Neutrophil (primary cell): ENCODE results near the gene GALNT18.

ENCODE experiments used
- H3K27ac ChIP-seq: fragments of 200-600 bp; sonication (generic); 2 replicates; pipeline ENCODE4 v1.5.1; 2016; ENCODE audit warnings: mild to moderate bottlenecking, moderate library complexity
- H3K27me3 ChIP-seq: fragments of 200-600 bp; sonication (generic); 2 replicates; pipeline ENCODE4 v1.6.0; 2016; ENCODE audit warnings: mild to moderate bottlenecking
- H3K36me3 ChIP-seq: fragments of 200-600 bp; sonication (generic); 2 replicates; pipeline ENCODE4 v1.5.1; 2017
- H3K4me1 ChIP-seq, 2 experiments: fragments of 200-600 bp in 1 of 2; sonication (generic) in 1 of 2; 1 replicate in 1 of 2; 2 replicates in 1 of 2; pipeline versions ENCODE4 v1.5.1 to v1.6.1; 2013 to 2016; ENCODE audit warnings: low read depth in 1 of 2, low read length in 1 of 2, mild to moderate bottlenecking in 1 of 2, moderate library complexity in 1 of 2; ENCODE audit not compliant: control insufficient read depth in 1 of 2, insufficient read depth in 1 of 2
- H3K4me3 ChIP-seq, 2 experiments: fragments of 200-600 bp in 1 of 2; sonication (generic) in 1 of 2; 1 replicate in 1 of 2; 2 replicates in 1 of 2; pipeline ENCODE4 v1.5.1; 2013 to 2016; ENCODE audit warnings: low read depth in 1 of 2, low read length in 1 of 2, mild to moderate bottlenecking in 1 of 2, moderate library complexity in 1 of 2
- H3K9me3 ChIP-seq: fragments of 200-600 bp; sonication (generic); 2 replicates; pipeline ENCODE4 v1.5.1; 2016
- TF ChIP-seq, protein P1 (sequence below): fragments of 200-600 bp; sonication (generic); IDR thresholded peaks from 2 replicates; pipeline ENCODE4 v1.5.1; 2016; ENCODE audit warnings: antibody characterized with exemption

Gene GALNT18

DNA sequence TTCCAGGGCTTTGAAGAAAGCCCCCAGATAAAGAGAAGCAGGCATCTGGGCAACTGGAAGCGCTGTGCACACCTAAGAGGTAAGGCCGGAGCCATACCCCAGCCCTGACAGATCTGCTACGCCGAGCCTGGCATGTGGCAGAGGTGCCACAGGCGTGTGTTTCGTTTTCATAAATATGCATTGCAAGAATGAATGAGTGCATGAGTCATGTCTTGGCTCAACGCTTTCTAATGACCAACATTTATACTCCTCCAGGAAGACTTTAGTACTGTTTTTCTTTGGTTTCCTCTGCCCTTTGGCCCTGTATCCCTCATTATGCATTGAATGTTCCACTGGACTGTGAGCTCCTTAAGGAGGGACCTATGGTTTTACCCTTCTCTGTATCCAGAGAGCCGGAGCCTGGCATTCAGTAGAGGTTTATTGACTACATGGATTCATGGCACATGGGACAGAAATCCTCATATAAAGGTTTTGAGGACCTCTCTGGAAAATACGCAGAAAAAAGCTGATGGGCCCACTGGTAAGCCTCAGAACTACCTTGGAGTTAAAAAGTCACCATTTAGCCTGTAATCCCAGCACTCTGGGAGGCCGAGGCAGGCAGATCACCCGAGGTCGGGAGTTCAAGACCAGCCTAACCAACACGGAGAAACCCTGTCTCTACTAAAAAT lies 229.9 kb downstream of the GALNT18 start:
- no peaks in the 10 kb centered on the region for H3K4me1 ChIP-seq
- no peak overlapping the region for H3K27ac ChIP-seq
- no peaks in the 10 kb centered on the region for H3K36me3 ChIP-seq
- H3K27me3 ChIP-seq: peaks cover 28% of the 10 kb centered on the region
- H3K4me3 ChIP-seq: no peak overlapping the region
- TF ChIP-seq, protein P1, sequence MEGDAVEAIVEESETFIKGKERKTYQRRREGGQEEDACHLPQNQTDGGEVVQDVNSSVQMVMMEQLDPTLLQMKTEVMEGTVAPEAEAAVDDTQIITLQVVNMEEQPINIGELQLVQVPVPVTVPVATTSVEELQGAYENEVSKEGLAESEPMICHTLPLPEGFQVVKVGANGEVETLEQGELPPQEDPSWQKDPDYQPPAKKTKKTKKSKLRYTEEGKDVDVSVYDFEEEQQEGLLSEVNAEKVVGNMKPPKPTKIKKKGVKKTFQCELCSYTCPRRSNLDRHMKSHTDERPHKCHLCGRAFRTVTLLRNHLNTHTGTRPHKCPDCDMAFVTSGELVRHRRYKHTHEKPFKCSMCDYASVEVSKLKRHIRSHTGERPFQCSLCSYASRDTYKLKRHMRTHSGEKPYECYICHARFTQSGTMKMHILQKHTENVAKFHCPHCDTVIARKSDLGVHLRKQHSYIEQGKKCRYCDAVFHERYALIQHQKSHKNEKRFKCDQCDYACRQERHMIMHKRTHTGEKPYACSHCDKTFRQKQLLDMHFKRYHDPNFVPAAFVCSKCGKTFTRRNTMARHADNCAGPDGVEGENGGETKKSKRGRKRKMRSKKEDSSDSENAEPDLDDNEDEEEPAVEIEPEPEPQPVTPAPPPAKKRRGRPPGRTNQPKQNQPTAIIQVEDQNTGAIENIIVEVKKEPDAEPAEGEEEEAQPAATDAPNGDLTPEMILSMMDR: no peak
- H3K9me3 ChIP-seq: no peaks in the 10 kb centered on the region

DNA sequence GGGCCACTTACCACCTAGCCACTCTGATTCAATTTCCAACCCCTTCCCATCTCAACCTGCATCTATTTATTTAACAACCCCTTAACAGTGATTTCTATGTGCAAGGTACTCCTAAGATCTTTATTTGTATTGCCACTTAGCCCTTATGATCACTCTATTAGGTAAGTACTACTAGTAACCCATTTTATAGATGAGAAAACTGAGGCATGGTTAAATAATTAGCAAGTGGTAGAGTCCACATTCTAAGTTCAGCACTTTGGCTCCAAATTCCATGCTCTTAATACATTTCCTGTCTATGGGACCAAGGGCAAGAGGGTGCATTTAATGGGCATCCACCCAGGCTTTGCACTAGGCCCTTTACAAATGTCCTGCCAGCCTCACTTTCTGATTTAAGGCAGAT lies 230.6 kb downstream of the GALNT18 start:
- H3K4me3 ChIP-seq: no peak overlapping the region
- no peaks in the 10 kb centered on the region for H3K36me3 ChIP-seq
- TF ChIP-seq, protein P1: no peak
- H3K9me3 ChIP-seq: no peaks in the 10 kb centered on the region
- peaks cover 0 to under 1% of the 10 kb centered on the region in 2 experiments for H3K4me1 ChIP-seq
- H3K27ac ChIP-seq: no peak overlapping the region
- peaks cover 20% of the 10 kb centered on the region for H3K27me3 ChIP-seq

DNA sequence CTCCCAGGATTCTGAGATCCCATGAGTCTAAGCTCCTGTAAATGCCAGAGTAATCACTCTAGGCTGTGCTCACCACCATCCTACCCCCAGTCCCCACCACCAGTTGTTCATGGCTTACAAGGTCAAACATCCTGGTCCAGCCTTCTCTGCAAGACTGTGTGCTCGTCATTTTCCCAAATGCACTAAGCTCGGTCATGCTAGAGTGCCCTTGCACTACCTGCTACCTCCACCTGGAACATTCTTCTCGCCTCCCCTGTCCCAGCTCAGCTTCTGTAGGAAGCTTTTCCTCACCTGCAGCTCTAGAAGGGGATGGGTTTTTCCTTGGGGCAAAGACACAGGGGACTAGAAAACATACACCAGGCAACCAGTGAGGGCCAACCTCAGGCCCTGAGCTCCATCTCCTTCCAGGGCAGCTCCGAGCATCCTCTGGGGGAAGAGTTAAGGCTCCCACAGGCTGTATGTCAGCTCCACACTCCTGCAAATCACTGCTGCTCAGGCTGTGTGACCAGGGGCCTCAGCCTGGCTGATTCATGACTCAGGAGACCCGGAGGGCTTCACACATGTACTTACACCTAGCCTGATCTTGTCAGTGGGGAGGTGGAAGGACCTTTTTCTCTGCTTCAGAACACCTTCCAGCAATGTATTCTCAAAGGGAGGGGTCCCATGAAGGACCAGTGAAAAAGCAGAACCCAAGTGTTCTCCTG lies 231.6 kb downstream of the GALNT18 start:
- peaks cover 18% of the 10 kb centered on the region for H3K27me3 ChIP-seq
- no peak overlapping the region for H3K4me3 ChIP-seq
- H3K36me3 ChIP-seq: no peaks in the 10 kb centered on the region
- peaks cover 0 to 8% of the 10 kb centered on the region in 2 experiments for H3K4me1 ChIP-seq
- no peaks in the 10 kb centered on the region for H3K9me3 ChIP-seq
- H3K27ac ChIP-seq: no peak overlapping the region
- TF ChIP-seq, protein P1: no peak

DNA sequence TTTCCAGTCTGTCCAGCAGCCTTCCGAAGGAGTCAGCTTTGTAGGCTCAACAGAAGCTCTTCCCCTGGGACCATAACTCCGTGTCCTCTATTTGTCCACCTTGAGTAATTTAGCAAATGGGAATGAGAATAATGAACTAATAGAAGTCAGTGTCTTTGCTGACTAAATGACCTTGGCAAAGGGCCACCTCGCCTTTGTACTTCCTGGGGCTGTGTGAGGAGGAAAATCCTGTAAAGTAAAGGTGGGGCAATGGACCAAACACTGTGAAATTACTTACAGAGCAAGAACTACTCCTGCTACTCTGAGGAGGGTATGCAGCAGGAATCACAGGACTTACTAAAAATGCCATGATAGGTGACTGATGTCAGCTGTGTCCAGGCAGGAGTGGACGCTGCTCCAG lies 232.6 kb downstream of the GALNT18 start:
- TF ChIP-seq, protein P1: no peak

DNA sequence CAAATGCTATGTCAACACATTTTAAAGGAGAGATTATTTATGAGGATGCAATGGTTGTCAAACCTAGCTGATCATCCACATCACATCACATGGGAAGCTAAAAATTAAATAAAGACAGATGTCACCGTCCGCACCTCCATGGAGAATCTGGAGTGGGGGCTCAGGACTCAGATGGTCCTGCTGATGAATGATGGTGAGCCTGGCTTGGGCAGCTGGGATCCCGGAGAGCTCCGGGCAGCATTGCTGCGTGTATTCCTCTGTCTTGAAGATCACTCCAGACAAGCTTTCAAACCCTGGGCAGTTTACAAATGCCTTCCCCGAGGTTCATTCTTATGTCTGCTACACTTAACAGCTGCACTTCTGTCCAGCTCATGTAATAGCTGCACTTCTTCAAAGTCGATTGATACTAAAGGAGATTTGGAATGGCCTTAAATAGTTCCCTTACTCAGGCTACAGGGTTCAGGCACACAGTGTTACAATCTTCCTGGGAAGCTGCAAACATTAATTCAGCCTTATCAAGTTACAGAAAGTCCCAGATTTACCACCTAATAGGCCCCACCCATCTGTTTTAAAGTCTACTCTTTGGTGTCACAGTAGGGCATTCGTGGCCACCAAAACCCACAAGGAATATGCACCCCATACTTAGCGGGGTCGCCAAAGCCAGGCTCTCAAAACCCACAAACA lies 234.0 kb downstream of the GALNT18 start:
- no peak overlapping the region for H3K27ac ChIP-seq
- no peaks in the 10 kb centered on the region for H3K36me3 ChIP-seq
- H3K4me3 ChIP-seq: no peak overlapping the region
- H3K27me3 ChIP-seq: peaks cover 14% of the 10 kb centered on the region
- TF ChIP-seq, protein P1: no peak
- H3K4me1 ChIP-seq: peaks cover 0 to 8% of the 10 kb centered on the region in 2 experiments
- H3K9me3 ChIP-seq: no peaks in the 10 kb centered on the region

More for the DNA sequence above, 232.6 kb downstream of the GALNT18 start:
- Histone ChIP-seq H3K36me3 (no peaks in the 10 kb centered on the region), H3K27ac (no peak overlapping the region), H3K27me3 (peaks cover 18% of the 10 kb centered on the region), H3K4me3 (no peak overlapping the region), H3K9me3 (no peaks in the 10 kb centered on the region), H3K4me1 (peaks cover 0 to 8% of the 10 kb centered on the region in 2 experiments)
